Stomach (tissue), 9 donors: ENCODE measurements around the gene FAM222B. TPM values are rescaled to one million over a fixed set of nuclear protein-coding genes. Genes with fewer than 3 reads are reported as not detected.
"Not testable (repeated sequence)": the region's sequence is repeated elsewhere in the genome, so short reads cannot be mapped to it uniquely, and the experiment has no call there.

Source experiments
- DNase-seq, 2 donors: peaks; one replicate each; pipeline versions ENCODE4 v3.0.0 to v3.0.0-alpha.2; 2013 to 2019
- H3K27ac ChIP-seq, 5 donors: fragments of 200-600 bp in 4 of 5; sonication (generic) in 4 of 5; one replicate each; pipeline ENCODE4 v1.5.1; 2013 to 2019; ENCODE audit warnings: mild to moderate bottlenecking in 1 of 5, moderate library complexity in 1 of 5
- H3K27me3 ChIP-seq, 3 donors: fragments of 200-600 bp; sonication (generic); one replicate each; pipeline ENCODE4 v1.5.1; 2017 to 2019; ENCODE audit warnings: mixed run types in 1 of 3
- H3K36me3 ChIP-seq, 4 donors: fragments of 200-600 bp; sonication (generic); 1 replicate in 3 of 4; 2 replicates in 1 of 4; pipeline ENCODE4 v1.5.1; 2016 to 2019
- H3K4me1 ChIP-seq, 4 donors: fragments of 200-600 bp; sonication (generic); one replicate each; pipeline ENCODE4 v1.5.1; 2016 to 2019
- H3K4me3 ChIP-seq, 4 donors: fragments of 200-600 bp; sonication (generic) in 3 of 4; one replicate each; pipeline ENCODE4 v1.5.1; 2016 to 2019; ENCODE audit warnings: mild to moderate bottlenecking in 1 of 4
- H3K9me3 ChIP-seq, 4 donors: fragments of 200-600 bp; sonication (generic); one replicate each; pipeline ENCODE4 v1.5.1; 2016 to 2019
- CTCF ChIP-seq, 7 experiments: fragments of 450-650 bp in 4 of 7; fragments of 200-600 bp in 3 of 7; sonication (generic) in 3 of 7; IDR thresholded peaks; one replicate each; pipeline ENCODE4 v1.5.1; 2016 to 2019; ENCODE audit warnings: antibody characterized with exemption in 7 of 7, control low read depth in 2 of 7, mild to moderate bottlenecking in 1 of 7
- EP300 ChIP-seq: sonication (generic); formaldehyde crosslinking; IDR thresholded peaks from one replicate; pipeline ENCODE4 v1.6.1; 2017; ENCODE audit warnings: antibody characterized with exemption
- POLR2A ChIP-seq, 4 donors: fragments of 450-650 bp; IDR thresholded peaks; one replicate each; pipeline ENCODE4 v1.6.1; 2016; ENCODE audit warnings: antibody characterized with exemption in 4 of 4, control low read depth in 2 of 4, mild to moderate bottlenecking in 1 of 4, moderate library complexity in 1 of 4
- POLR2AphosphoS5 ChIP-seq, 3 donors: sonication (generic); formaldehyde crosslinking; IDR thresholded peaks; one replicate each; pipeline ENCODE4 v1.6.1; 2016; ENCODE audit warnings: antibody characterized with exemption in 3 of 3
- WGBS, 5 donors: extraction: QIAGEN DNeasy Blood & Tissue Kit in 3 of 5; methylation state at CpG; one replicate each; pipeline versions ENCODE4 v1.1.5 to v1.1.7; 2013 to 2018; 5-methylcytosine and 5-hydroxymethylcytosine counted together
- intact Hi-C: fragments of 100-400 bp; cut with DNase I; formaldehyde crosslinking; loops from one replicate; pipeline ENCODE4 v1.15.1; 2023; ENCODE audit warnings: low total_unique reads
- polyA plus RNA-seq, 3 donors: library from polyadenylated mRNA; stranded (reverse); fragments of 200-250 nt; gene quantifications; one replicate each; pipeline ENCODE4 v1.2.3, GENCODE V29; 2013
- total RNA-seq, 5 donors: library from RNA; depleted of rRNA; stranded (reverse); fragments of >200 nt; gene quantifications; one replicate each; pipeline versions ENCODE4 v1.1.0 to v1.2.3, GENCODE V29; 2014 to 2016
- donor health status: healthy with polysubstance abuse.
- donor health status: Bipolar disorder and iron deficiency.
- donor health status: healthy.

FAM222B gene
- total and polyA plus RNA-seq, 8 donors = 4.4 to 29.6 (median 8.6) TPM

- H3K27me3 ChIP-seq = no peaks in the 10 kb centered on the region
- intact Hi-C loops = no loop called here
- H3K9me3 ChIP-seq = no peaks in the 10 kb centered on the region
- DNase-seq = no peak
- WGBS, 5 donors = 87 to 91% (median 91%) methylated on average over 10 of the region's 10 CpGs
- H3K36me3 ChIP-seq = peaks cover 0 to 14% (median 3%) of the 10 kb centered on the region in 4 donors
- TF ChIP-seq CTCF (IDR thresholded peaks at IDR 0.05) = no peak
- TF ChIP-seq POLR2AphosphoS5 (IDR thresholded peaks at IDR 0.05) = no peak
- no peak for TF ChIP-seq EP300
- TF ChIP-seq POLR2A (IDR thresholded peaks at IDR 0.05) = no peak
- no peak overlapping the region for H3K27ac ChIP-seq
- no peak overlapping the region for H3K4me3 ChIP-seq
- peaks cover 12 to 27% (median 23%) of the 10 kb centered on the region in 4 donors for H3K4me1 ChIP-seq
Measured at GRCh38 chr17:28738680-28739384, 103.8 kb downstream of the FAM222B start.

GRCh38 chr17:28737770-28738679 is 104.6 kb downstream of the FAM222B start:
- DNase-seq = peak in 1 of 2 donors; percentile 66
- Histone ChIP-seq H3K4me3 (no peak overlapping the region), H3K9me3 (no peaks in the 10 kb centered on the region), H3K4me1 (peaks cover 6 to 22% (median 17%) of the 10 kb centered on the region in 4 donors), H3K36me3 (peaks cover 0 to 14% (median 3%) of the 10 kb centered on the region in 4 donors), H3K27ac (no peak overlapping the region), H3K27me3 (no peaks in the 10 kb centered on the region)
- TF ChIP-seq EP300 (no peak), POLR2A (IDR thresholded peaks at IDR 0.05) (no peak), CTCF (IDR thresholded peaks at IDR 0.05) (no peak), POLR2AphosphoS5 (IDR thresholded peaks at IDR 0.05) (no peak)
- intact Hi-C loops = no loop called here
- 68 to 79% (median 77%) methylated on average over 13 to 22 of the region's 22 CpGs for WGBS, 5 donors

DNA sequence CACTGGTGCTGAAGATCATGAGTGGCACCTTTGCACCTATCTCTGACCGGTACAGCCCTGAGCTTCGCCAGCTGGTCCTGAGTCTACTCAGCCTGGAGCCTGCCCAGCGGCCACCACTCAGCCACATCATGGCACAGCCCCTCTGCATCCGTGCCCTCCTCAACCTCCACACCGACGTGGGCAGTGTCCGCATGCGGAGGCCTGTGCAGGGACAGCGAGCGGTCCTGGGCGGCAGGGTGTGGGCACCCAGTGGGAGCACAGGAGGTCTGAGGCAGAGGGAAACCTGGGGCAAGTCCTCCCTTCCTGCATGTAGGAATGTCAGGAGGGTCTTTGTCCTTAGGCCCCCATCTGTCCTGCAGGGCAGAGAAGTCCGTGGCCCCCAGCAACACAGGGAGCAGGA is 105.3 kb downstream of the FAM222B start:
- peaks cover 0 to 14% (median 10%) of the 10 kb centered on the region in 4 donors for H3K4me1 ChIP-seq
- peaks cover 0 to 14% (median 3%) of the 10 kb centered on the region in 4 donors for H3K36me3 ChIP-seq
- no peaks in the 10 kb centered on the region for H3K9me3 ChIP-seq
- no peak for DNase-seq
- 93 to 99% (median 94%) methylated on average over 10 to 12 of the region's 12 CpGs for WGBS, 5 donors
- H3K4me3 ChIP-seq = no peak overlapping the region
- H3K27me3 ChIP-seq = no peaks in the 10 kb centered on the region
- H3K27ac ChIP-seq = no peak overlapping the region
- intact Hi-C loops = no loop called here
- TF ChIP-seq POLR2A (IDR thresholded peaks at IDR 0.05) (no peak), EP300 (no peak), CTCF (IDR thresholded peaks at IDR 0.05) (no peak), POLR2AphosphoS5 (IDR thresholded peaks at IDR 0.05) (no peak)

- H3K27me3 ChIP-seq, H3K4me1 ChIP-seq, H3K9me3 ChIP-seq, intact Hi-C loops, H3K4me3 ChIP-seq, DNase-seq, H3K27ac ChIP-seq: not testable (repeated sequence)
- WGBS, 5 donors = 91 to 97% (median 95%) methylated on average over 3 to 7 of the region's 8 CpGs
- H3K36me3 ChIP-seq = peaks cover 0 to 14% (median 3%) of the 10 kb centered on the region in 4 donors
Measured at GRCh38 chr17:28735913-28736769, 106.4 kb downstream of the FAM222B start.
